KMS-11 (cell line): ENCODE results near the gene SET.

Source experiments
- H2AFZ ChIP-seq: fragments of 200-600 bp; sonication (generic); 2 replicates; pipeline ENCODE4 v1.6.1; 2016; ENCODE audit warnings: antibody characterized with exemption, mixed run types, low read depth
- H3K27ac ChIP-seq: fragments of 200-600 bp; sonication (generic); 2 replicates; pipeline ENCODE4 v1.6.1; 2016; ENCODE audit warnings: mild to moderate bottlenecking, mixed run types
- H3K27me3 ChIP-seq: fragments of 200-600 bp; sonication (generic); 2 replicates; pipeline ENCODE4 v1.6.1; 2017; ENCODE audit warnings: mild to moderate bottlenecking, low read depth, mixed run types, moderate library complexity; ENCODE audit not compliant: insufficient read depth
- H3K36me3 ChIP-seq: fragments of 200-600 bp; sonication (generic); 2 replicates; pipeline ENCODE4 v1.6.1; 2017; ENCODE audit warnings: mild to moderate bottlenecking, mixed run types; ENCODE audit not compliant: insufficient read depth
- H3K4me1 ChIP-seq: fragments of 200-600 bp; sonication (generic); 2 replicates; pipeline ENCODE4 v1.6.1; 2016; ENCODE audit warnings: mild to moderate bottlenecking, low read depth, mixed run types; ENCODE audit not compliant: poor library complexity, severe bottlenecking
- H3K4me2 ChIP-seq: fragments of 200-600 bp; sonication (generic); 2 replicates; pipeline ENCODE4 v1.7.0; 2016; ENCODE audit warnings: mild to moderate bottlenecking, mixed run types
- H3K4me3 ChIP-seq: fragments of 200-600 bp; sonication (generic); IDR thresholded peaks from 2 replicates; pipeline ENCODE4 v1.6.1; 2017; ENCODE audit warnings: low read depth, low read length, mixed read lengths; ENCODE audit not compliant: insufficient read depth
- H3K79me2 ChIP-seq: fragments of 200-600 bp; sonication (generic); 2 replicates; pipeline ENCODE4 v1.6.1; 2016; ENCODE audit warnings: low read depth, mixed run types; ENCODE audit not compliant: insufficient read depth
- H3K9ac ChIP-seq: fragments of 200-600 bp; sonication (generic); 2 replicates; pipeline ENCODE4 v1.6.1; 2016; ENCODE audit warnings: mild to moderate bottlenecking, mixed run types
- H4K20me1 ChIP-seq: fragments of 200-600 bp; sonication (generic); 2 replicates; pipeline ENCODE4 v1.6.1; 2016; ENCODE audit warnings: mild to moderate bottlenecking, mixed run types; ENCODE audit not compliant: insufficient read depth
- TF ChIP-seq, protein P1 (sequence below): fragments of 200-600 bp; sonication (generic); conservative IDR thresholded peaks from 2 replicates; pipeline ENCODE4 v1.6.1; 2017; ENCODE audit warnings: low read depth, mild to moderate bottlenecking, antibody characterized with exemption, low read length, moderate library complexity, mixed read lengths

Gene SET

GRCh38 chr9:128735373-128735772 lies 46.4 kb downstream of the SET start:
- Histone ChIP-seq H3K27me3 (no peaks in the 10 kb centered on the region), H3K27ac (no peak overlapping the region), H2AFZ (no peak overlapping the region), H3K36me3 (no peaks in the 10 kb centered on the region), H3K9ac (no peak overlapping the region), H3K79me2 (no peaks in the 10 kb centered on the region), H4K20me1 (no peaks in the 10 kb centered on the region), H3K4me3 (no peak overlapping the region), H3K4me1 (peaks cover 5% of the 10 kb centered on the region), H3K4me2 (no peak overlapping the region)
- TF ChIP-seq, protein P1, sequence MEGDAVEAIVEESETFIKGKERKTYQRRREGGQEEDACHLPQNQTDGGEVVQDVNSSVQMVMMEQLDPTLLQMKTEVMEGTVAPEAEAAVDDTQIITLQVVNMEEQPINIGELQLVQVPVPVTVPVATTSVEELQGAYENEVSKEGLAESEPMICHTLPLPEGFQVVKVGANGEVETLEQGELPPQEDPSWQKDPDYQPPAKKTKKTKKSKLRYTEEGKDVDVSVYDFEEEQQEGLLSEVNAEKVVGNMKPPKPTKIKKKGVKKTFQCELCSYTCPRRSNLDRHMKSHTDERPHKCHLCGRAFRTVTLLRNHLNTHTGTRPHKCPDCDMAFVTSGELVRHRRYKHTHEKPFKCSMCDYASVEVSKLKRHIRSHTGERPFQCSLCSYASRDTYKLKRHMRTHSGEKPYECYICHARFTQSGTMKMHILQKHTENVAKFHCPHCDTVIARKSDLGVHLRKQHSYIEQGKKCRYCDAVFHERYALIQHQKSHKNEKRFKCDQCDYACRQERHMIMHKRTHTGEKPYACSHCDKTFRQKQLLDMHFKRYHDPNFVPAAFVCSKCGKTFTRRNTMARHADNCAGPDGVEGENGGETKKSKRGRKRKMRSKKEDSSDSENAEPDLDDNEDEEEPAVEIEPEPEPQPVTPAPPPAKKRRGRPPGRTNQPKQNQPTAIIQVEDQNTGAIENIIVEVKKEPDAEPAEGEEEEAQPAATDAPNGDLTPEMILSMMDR: no peak

GRCh38 chr9:128742401-128742800 lies 53.4 kb downstream of the SET start:
- TF ChIP-seq, protein P1: no peak
- Histone ChIP-seq H2AFZ (no peak overlapping the region), H3K4me3 (no peak overlapping the region), H3K27ac (no peak overlapping the region), H3K36me3 (no peaks in the 10 kb centered on the region), H3K79me2 (no peaks in the 10 kb centered on the region), H3K4me1 (no peaks in the 10 kb centered on the region), H3K9ac (no peak overlapping the region), H3K4me2 (no peak overlapping the region), H4K20me1 (no peaks in the 10 kb centered on the region), H3K27me3 (no peaks in the 10 kb centered on the region)

DNA sequence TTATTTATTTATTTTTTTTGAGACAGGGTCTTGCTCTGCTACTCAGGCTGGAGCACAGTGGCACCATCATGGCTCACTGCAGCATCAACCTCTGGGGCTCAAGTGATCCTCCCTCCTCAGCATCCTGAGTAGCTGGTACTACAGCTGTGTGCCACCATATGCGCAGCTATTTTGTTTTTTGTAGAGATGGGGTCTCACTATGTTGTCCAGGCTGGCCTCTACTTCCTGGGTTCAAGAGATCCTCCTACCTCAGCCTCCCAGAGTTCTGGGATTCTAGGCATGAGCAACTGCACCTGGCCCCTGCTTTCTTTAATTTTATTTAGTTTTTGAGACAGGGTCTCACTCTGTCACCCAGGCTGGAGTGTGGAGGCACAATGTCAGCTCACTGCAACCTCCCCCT lies 54.4 kb downstream of the SET start:
- Histone ChIP-seq H3K4me3 (no peak overlapping the region), H2AFZ (no peak overlapping the region), H3K36me3 (no peaks in the 10 kb centered on the region), H3K4me2 (no peak overlapping the region), H3K9ac (no peak overlapping the region), H3K4me1 (no peaks in the 10 kb centered on the region), H3K27ac (no peak overlapping the region), H3K27me3 (no peaks in the 10 kb centered on the region), H3K79me2 (no peaks in the 10 kb centered on the region), H4K20me1 (no peaks in the 10 kb centered on the region)
- TF ChIP-seq, protein P1: no peak
